ENCODE results near the gene RTBDN.

DNA sequence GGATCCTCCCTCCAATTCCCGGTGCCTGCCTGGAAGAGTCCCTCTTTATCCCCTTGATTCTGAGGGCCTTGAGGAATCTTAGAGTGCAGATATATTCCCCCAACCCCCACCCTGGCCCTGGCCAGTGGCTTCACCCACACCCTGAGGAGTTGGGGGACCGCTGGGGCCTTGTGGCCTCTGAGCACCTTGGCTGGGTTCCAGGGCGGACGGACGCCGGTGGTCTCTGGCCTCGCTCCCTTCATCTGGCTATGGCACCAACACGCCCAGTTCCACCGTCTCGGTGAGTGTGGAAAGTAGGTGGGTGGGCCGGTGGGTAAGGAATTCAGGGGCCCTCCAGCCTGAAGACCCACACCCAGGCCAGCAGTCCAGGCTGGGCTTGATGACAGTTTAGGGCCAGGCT, 8.9 kb upstream of the RTBDN start:
- no peak for TF ChIP-seq SIN3A (IDR thresholded peaks at IDR 0.05; ENCODE audit: borderline replicate concordance, insufficient read depth, low read length)
- no peak for TF ChIP-seq POLR2AphosphoS5 (IDR thresholded peaks at IDR 0.05; ENCODE audit: low read depth, low read length)
- TF ChIP-seq, protein P1, sequence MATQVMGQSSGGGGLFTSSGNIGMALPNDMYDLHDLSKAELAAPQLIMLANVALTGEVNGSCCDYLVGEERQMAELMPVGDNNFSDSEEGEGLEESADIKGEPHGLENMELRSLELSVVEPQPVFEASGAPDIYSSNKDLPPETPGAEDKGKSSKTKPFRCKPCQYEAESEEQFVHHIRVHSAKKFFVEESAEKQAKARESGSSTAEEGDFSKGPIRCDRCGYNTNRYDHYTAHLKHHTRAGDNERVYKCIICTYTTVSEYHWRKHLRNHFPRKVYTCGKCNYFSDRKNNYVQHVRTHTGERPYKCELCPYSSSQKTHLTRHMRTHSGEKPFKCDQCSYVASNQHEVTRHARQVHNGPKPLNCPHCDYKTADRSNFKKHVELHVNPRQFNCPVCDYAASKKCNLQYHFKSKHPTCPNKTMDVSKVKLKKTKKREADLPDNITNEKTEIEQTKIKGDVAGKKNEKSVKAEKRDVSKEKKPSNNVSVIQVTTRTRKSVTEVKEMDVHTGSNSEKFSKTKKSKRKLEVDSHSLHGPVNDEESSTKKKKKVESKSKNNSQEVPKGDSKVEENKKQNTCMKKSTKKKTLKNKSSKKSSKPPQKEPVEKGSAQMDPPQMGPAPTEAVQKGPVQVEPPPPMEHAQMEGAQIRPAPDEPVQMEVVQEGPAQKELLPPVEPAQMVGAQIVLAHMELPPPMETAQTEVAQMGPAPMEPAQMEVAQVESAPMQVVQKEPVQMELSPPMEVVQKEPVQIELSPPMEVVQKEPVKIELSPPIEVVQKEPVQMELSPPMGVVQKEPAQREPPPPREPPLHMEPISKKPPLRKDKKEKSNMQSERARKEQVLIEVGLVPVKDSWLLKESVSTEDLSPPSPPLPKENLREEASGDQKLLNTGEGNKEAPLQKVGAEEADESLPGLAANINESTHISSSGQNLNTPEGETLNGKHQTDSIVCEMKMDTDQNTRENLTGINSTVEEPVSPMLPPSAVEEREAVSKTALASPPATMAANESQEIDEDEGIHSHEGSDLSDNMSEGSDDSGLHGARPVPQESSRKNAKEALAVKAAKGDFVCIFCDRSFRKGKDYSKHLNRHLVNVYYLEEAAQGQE (IDR thresholded peaks at IDR 0.05; ENCODE audit: insufficient read depth in 1 of 2, low read depth in 2 of 2, low read length in 2 of 2) = no peak
- no peak for TF ChIP-seq TAF1 (IDR thresholded peaks at IDR 0.05; ENCODE audit: borderline replicate concordance, insufficient read depth, low read length)
- TF ChIP-seq FOXP2 (optimal IDR thresholded peaks at IDR 0.05; ENCODE audit: borderline replicate concordance, extremely low read depth, extremely low read length, insufficient read depth) = no peak

Measured in PFSK-1 (cell line).